Immature natural killer cell (primary cell): ENCODE data around the gene PIK3R6. TPM values are rescaled to one million over a fixed set of nuclear protein-coding genes. Genes with fewer than 3 reads are reported as not detected.
"Not testable (repeated sequence)": the region's sequence is repeated elsewhere in the genome, so short reads cannot be mapped to it uniquely, and the experiment has no call there.

Experiments used
- DNase-seq, 3 donors: peaks; one replicate each; pipeline ENCODE4 v3.0.0; 2022; ENCODE audit warnings: mixed read lengths in 1 of 3
- H3K27ac Mint-ChIP-seq, 6 donors: one replicate each; pipeline ENCODE4 v1.8.0; 2020; ENCODE audit warnings: mixed read lengths in 6 of 6, mild to moderate bottlenecking in 5 of 6, inconsistent platforms in 4 of 6, moderate library complexity in 3 of 6
- H3K27me3 Mint-ChIP-seq, 3 donors: one replicate each; pipeline ENCODE4 v1.8.0; 2020 to 2021; ENCODE audit warnings: low read depth in 3 of 3, mild to moderate bottlenecking in 3 of 3, mixed read lengths in 3 of 3, moderate library complexity in 3 of 3, inconsistent platforms in 1 of 3
- H3K36me3 Mint-ChIP-seq, 3 donors: one replicate each; pipeline ENCODE4 v1.8.0; 2020; ENCODE audit warnings: mixed read lengths in 3 of 3, inconsistent platforms in 2 of 3, mild to moderate bottlenecking in 2 of 3
- H3K4me1 Mint-ChIP-seq, 2 donors: one replicate each; pipeline ENCODE4 v1.8.0; 2020; ENCODE audit warnings: inconsistent platforms in 2 of 2, mild to moderate bottlenecking in 2 of 2, mixed read lengths in 2 of 2, moderate library complexity in 1 of 2
- H3K4me3 Mint-ChIP-seq, 5 donors: one replicate each; pipeline ENCODE4 v1.8.0; 2020; ENCODE audit warnings: mild to moderate bottlenecking in 5 of 5, mixed read lengths in 5 of 5, inconsistent platforms in 3 of 5, moderate library complexity in 3 of 5
- H3K9me3 Mint-ChIP-seq, 6 donors: one replicate each; pipeline ENCODE4 v1.8.0; 2020; ENCODE audit warnings: mild to moderate bottlenecking in 6 of 6, mixed read lengths in 6 of 6, inconsistent platforms in 4 of 6, moderate library complexity in 3 of 6
- polyA plus RNA-seq, 3 donors: library from polyadenylated mRNA; unstranded; fragments of 300-500 nt; fragmentation: Illumina TruSeq; gene quantifications; one replicate each; pipeline ENCODE4 v1.2.3, GENCODE V29; 2021

PIK3R6 gene
- polyA plus RNA-seq, 3 donors from 2014 or later: 0.18 to 0.57 TPM; not detected in 1

GRCh38 chr17:8865385-8865784 is 2.1 kb downstream of the PIK3R6 start:
- Mint-ChIP-seq H3K36me3 (no peaks in the 10 kb centered on the region), H3K4me1 (peaks cover 48 to 60% of the 10 kb centered on the region in 2 donors), H3K4me3 (no peak overlapping the region), H3K27ac (no peak overlapping the region), H3K27me3 (peaks cover 0 to 4% (median 0%) of the 10 kb centered on the region in 3 donors), H3K9me3 (no peaks in the 10 kb centered on the region)
- no peak for DNase-seq

- peak overlapping the region in 1 of 5 donors; percentile 9 for H3K4me3 Mint-ChIP-seq
- H3K27ac Mint-ChIP-seq: peak overlapping the region in 3 of 6 donors; percentile 5 to 57 (median 46)
- no peaks in the 10 kb centered on the region for H3K9me3 Mint-ChIP-seq
- peaks cover 32 to 38% of the 10 kb centered on the region in 2 donors for H3K4me1 Mint-ChIP-seq
- peaks cover 0 to 4% (median 3%) of the 10 kb centered on the region in 3 donors for H3K36me3 Mint-ChIP-seq
- peaks cover 0 to 1% (median 0%) of the 10 kb centered on the region in 3 donors for H3K27me3 Mint-ChIP-seq
- no peak for DNase-seq
Observed at GRCh38 chr17:8862213-8863056, 5.0 kb downstream of the PIK3R6 start.

- no peak for DNase-seq
- Mint-ChIP-seq H3K4me3 (peak overlapping the region; percentile 46 to 77 (median 56)), H3K27ac (peak overlapping the region in 4 of 6 donors; percentile 33 to 81 (median 64)), H3K9me3 (no peaks in the 10 kb centered on the region), H3K27me3 (no peaks in the 10 kb centered on the region), H3K4me1 (peaks cover 27 to 38% of the 10 kb centered on the region in 2 donors), H3K36me3 (peaks cover 0 to 4% (median 3%) of the 10 kb centered on the region in 3 donors)
Observed at GRCh38 chr17:8861495-8862181, 5.8 kb downstream of the PIK3R6 start.

- Mint-ChIP-seq H3K9me3 (no peaks in the 10 kb centered on the region), H3K36me3 (peaks cover 0 to 4% (median 3%) of the 10 kb centered on the region in 3 donors), H3K27me3 (no peaks in the 10 kb centered on the region), H3K4me3 (peak overlapping the region in 1 of 5 donors; percentile 10), H3K4me1 (peaks cover 25 to 39% of the 10 kb centered on the region in 2 donors), H3K27ac (no peak overlapping the region)
- no peak for DNase-seq
Observed at GRCh38 chr17:8859804-8860430, 7.6 kb downstream of the PIK3R6 start.

- peak overlapping the region in 1 of 6 donors; percentile 53 for H3K27ac Mint-ChIP-seq
- DNase-seq: no peak
- H3K27me3 Mint-ChIP-seq: peaks cover 0 to 1% (median 0%) of the 10 kb centered on the region in 3 donors
- no peak overlapping the region for H3K4me3 Mint-ChIP-seq
- H3K4me1 Mint-ChIP-seq: peaks cover 25 to 39% of the 10 kb centered on the region in 2 donors
- H3K9me3 Mint-ChIP-seq: no peaks in the 10 kb centered on the region
- H3K36me3 Mint-ChIP-seq: peaks cover 0 to 4% (median 3%) of the 10 kb centered on the region in 3 donors
Observed at GRCh38 chr17:8859027-8859803, 8.3 kb downstream of the PIK3R6 start.

- DNase-seq: peak in 1 of 3 donors; percentile 28
- peak overlapping the region in 4 of 5 donors; percentile 62 to 87 (median 74) for H3K4me3 Mint-ChIP-seq
- H3K36me3 Mint-ChIP-seq: peaks cover 0 to 4% (median 3%) of the 10 kb centered on the region in 3 donors
- H3K4me1 Mint-ChIP-seq: peaks cover 25 to 39% of the 10 kb centered on the region in 2 donors
- H3K27ac Mint-ChIP-seq: peak overlapping the region in 1 of 6 donors; percentile 77
- H3K9me3 Mint-ChIP-seq: no peaks in the 10 kb centered on the region
- peaks cover 0 to 2% (median 0%) of the 10 kb centered on the region in 3 donors for H3K27me3 Mint-ChIP-seq
Observed at GRCh38 chr17:8857919-8858318, 9.6 kb downstream of the PIK3R6 start.

GRCh38 chr17:8856869-8857575 is 10.5 kb downstream of the PIK3R6 start:
- no peak overlapping the region for H3K27ac Mint-ChIP-seq
- peak overlapping the region in 3 of 5 donors; percentile 12 to 34 (median 27) for H3K4me3 Mint-ChIP-seq
- DNase-seq: no peak
- peaks cover 0 to 5% (median 3%) of the 10 kb centered on the region in 3 donors for H3K36me3 Mint-ChIP-seq
- H3K4me1 Mint-ChIP-seq: peaks cover 18 to 31% of the 10 kb centered on the region in 2 donors
- H3K9me3 Mint-ChIP-seq: no peaks in the 10 kb centered on the region
- peaks cover 0 to 2% (median 0%) of the 10 kb centered on the region in 3 donors for H3K27me3 Mint-ChIP-seq

GRCh38 chr17:8856205-8856603 is 11.3 kb downstream of the PIK3R6 start:
- peaks cover 12 to 23% of the 10 kb centered on the region in 2 donors for H3K4me1 Mint-ChIP-seq
- H3K9me3 Mint-ChIP-seq, H3K27ac Mint-ChIP-seq, DNase-seq, H3K27me3 Mint-ChIP-seq: not testable (repeated sequence)
- peaks cover 0 to 11% (median 3%) of the 10 kb centered on the region in 3 donors for H3K36me3 Mint-ChIP-seq
- peak overlapping the region in 1 of 5 donors; percentile 10 for H3K4me3 Mint-ChIP-seq

- H3K4me1 Mint-ChIP-seq: peaks cover 9 to 19% of the 10 kb centered on the region in 2 donors
- peaks cover 0 to 2% (median 0%) of the 10 kb centered on the region in 3 donors for H3K27me3 Mint-ChIP-seq
- no peak overlapping the region for H3K27ac Mint-ChIP-seq
- no peak for DNase-seq
- peak overlapping the region in 1 of 5 donors; percentile 7 for H3K4me3 Mint-ChIP-seq
- no peaks in the 10 kb centered on the region for H3K9me3 Mint-ChIP-seq
- peaks cover 0 to 11% (median 3%) of the 10 kb centered on the region in 3 donors for H3K36me3 Mint-ChIP-seq
Observed at GRCh38 chr17:8855477-8856204, 11.8 kb downstream of the PIK3R6 start.

- H3K4me3 Mint-ChIP-seq: no peak overlapping the region
- no peaks in the 10 kb centered on the region for H3K9me3 Mint-ChIP-seq
- H3K27me3 Mint-ChIP-seq: peaks cover 0 to 2% (median 0%) of the 10 kb centered on the region in 3 donors
- no peak for DNase-seq
- H3K36me3 Mint-ChIP-seq: peaks cover 0 to 7% (median 0%) of the 10 kb centered on the region in 3 donors
- H3K27ac Mint-ChIP-seq: no peak overlapping the region
- H3K4me1 Mint-ChIP-seq: peaks cover 0 to 3% of the 10 kb centered on the region in 2 donors
Observed at GRCh38 chr17:8851600-8851999, 15.9 kb downstream of the PIK3R6 start.

GRCh38 chr17:8849311-8850041 is 18.0 kb downstream of the PIK3R6 start:
- no peak for DNase-seq
- H3K9me3 Mint-ChIP-seq: no peaks in the 10 kb centered on the region
- no peak overlapping the region for H3K27ac Mint-ChIP-seq
- H3K27me3 Mint-ChIP-seq: peaks cover 0 to 2% (median 0%) of the 10 kb centered on the region in 3 donors
- no peaks in the 10 kb centered on the region for H3K4me1 Mint-ChIP-seq
- peaks cover 0 to 18% (median 0%) of the 10 kb centered on the region in 3 donors for H3K36me3 Mint-ChIP-seq
- H3K4me3 Mint-ChIP-seq: no peak overlapping the region
